SK-MEL-5 (cell line): Measurements from ENCODE around the gene DOCK7. TPM values are rescaled to one million over a fixed set of nuclear protein-coding genes. Genes with fewer than 3 reads are reported as not detected.
A peak's percentile ranks its signal among the peaks of the same experiment; 100 is the strongest.

Source experiments
- DNase-seq: peaks from one replicate; pipeline ENCODE4 v3.0.0-alpha.2; 2016; ENCODE audit warnings: low read depth, low spot score
- in situ Hi-C: cut with HindIII; loops from 2 replicates; pipeline ENCODE4 v1.10.0; 2016; ENCODE audit warnings: low sequenced_read_pairs, high pct_unique_total_duplicates, low pct_unique_long_range_greater_than_20kb
- total RNA-seq: library from RNA; depleted of rRNA; stranded (reverse); fragments of >200 nt; shearing (Covaris generic); gene quantifications from 2 replicates; pipeline ENCODE4 v1.2.3, GENCODE V29; 2014

The DOCK7 gene
- total RNA-seq, 1 experiment from 2014 or later = 109 TPM

- in situ Hi-C loops = no loop called here
- DNase-seq = peak; percentile 82
Observed at GRCh38 chr1:62516600-62516999, 171.6 kb downstream of the DOCK7 start.

GRCh38 chr1:62514746-62515423 lies 173.3 kb downstream of the DOCK7 start:
- in situ Hi-C loops = no loop called here
- no peak for DNase-seq

- in situ Hi-C loops = no loop called here
- DNase-seq = no peak
Observed at GRCh38 chr1:62513013-62513412, 175.2 kb downstream of the DOCK7 start.

- in situ Hi-C loops = no loop called here
- no peak for DNase-seq
Observed at GRCh38 chr1:62509028-62509427, 179.2 kb downstream of the DOCK7 start.

GRCh38 chr1:62508187-62508758 lies 179.9 kb downstream of the DOCK7 start:
- DNase-seq = peak; percentile 54
- in situ Hi-C loops = no loop called here

- in situ Hi-C loops = no loop called here
- DNase-seq = no peak
Observed at GRCh38 chr1:62500210-62500609, 188.0 kb downstream of the DOCK7 start.

GRCh38 chr1:62494137-62494536 lies 194.0 kb downstream of the DOCK7 start:
- no peak for DNase-seq
- in situ Hi-C loops = no loop called here

GRCh38 chr1:62493656-62494055 lies 194.5 kb downstream of the DOCK7 start:
- DNase-seq = no peak
- in situ Hi-C loops = no loop called here

- in situ Hi-C loops = no loop called here
- no peak for DNase-seq
Observed at GRCh38 chr1:62492521-62492920, 195.7 kb downstream of the DOCK7 start.

GRCh38 chr1:62487956-62488355 lies 200.2 kb downstream of the DOCK7 start:
- no peak for DNase-seq
- in situ Hi-C loops = no loop called here

GRCh38 chr1:62484824-62485468 lies 203.2 kb downstream of the DOCK7 start:
- in situ Hi-C loops = no loop called here
- no peak for DNase-seq

GRCh38 chr1:62481681-62482080 lies 206.5 kb downstream of the DOCK7 start:
- in situ Hi-C loops = no loop called here
- peak; percentile 38 for DNase-seq

GRCh38 chr1:62476525-62477219 lies 211.5 kb downstream of the DOCK7 start:
- no peak for DNase-seq
- in situ Hi-C loops = no loop called here

GRCh38 chr1:62467092-62467491 lies 221.1 kb downstream of the DOCK7 start:
- no peak for DNase-seq
- in situ Hi-C loops = no loop called here

GRCh38 chr1:62462370-62462769 lies 225.8 kb downstream of the DOCK7 start:
- in situ Hi-C loops = no loop called here

GRCh38 chr1:62457955-62458354 lies 230.2 kb downstream of the DOCK7 start:
- no peak for DNase-seq
- in situ Hi-C loops = no loop called here

More at GRCh38 chr1:62462370-62462769, 225.8 kb downstream of the DOCK7 start:
- no peak for DNase-seq

GRCh38 chr1:62452951-62453350 lies 235.2 kb downstream of the DOCK7 start:
- DNase-seq = no peak
- in situ Hi-C loops = no loop called here

- no peak for DNase-seq
- in situ Hi-C loops = no loop called here
Observed at GRCh38 chr1:62450301-62450700, 237.9 kb downstream of the DOCK7 start.
